K562 (cell line): ENCODE results near the gene CSTF1. TPM values are rescaled to one million over a fixed set of nuclear protein-coding genes. Genes with fewer than 3 reads are reported as not detected.

Experiments used
- CBX2 ChIP-seq: fragments of 200-600 bp; sonication (generic); IDR thresholded peaks from one replicate; pipeline ENCODE4 v1.6.1; 2012; ENCODE audit warnings: mild to moderate bottlenecking, low read length, inconsistent platforms; ENCODE audit not compliant: insufficient read depth, poor library complexity, severe bottlenecking
- DIDO1 ChIP-seq: fragments of 450-650 bp; IDR thresholded peaks from 2 replicates; pipeline ENCODE4 v1.6.1; 2016; ENCODE audit warnings: low read depth, missing biosample characterization, missing genetic modification characterization
- ELF4 ChIP-seq: fragments of 450-650 bp; formaldehyde crosslinking; IDR thresholded peaks from 2 replicates; pipeline ENCODE4 v1.4.0; 2022; ENCODE audit warnings: missing genetic modification characterization
- FOXA3 ChIP-seq, 2 experiments: fragments of 450-650 bp in 1 of 2; sonication (generic) in 1 of 2; formaldehyde crosslinking; IDR thresholded peaks in 1 of 2; conservative IDR thresholded peaks in 1 of 2; 2 replicates each; pipeline versions ENCODE4 v1.4.0 to v1.8.0; 2020 to 2022; ENCODE audit warnings: mild to moderate bottlenecking in 2 of 2, missing genetic modification reagents in 1 of 2
- GABPB2 ChIP-seq: fragments of 250-450 bp; sonication (Bioruptor Pico); conservative IDR thresholded peaks from 2 replicates; pipeline ENCODE4 v1.5.1; 2021; ENCODE audit warnings: mild to moderate bottlenecking
- GATA2 ChIP-seq: sonication (generic); formaldehyde crosslinking; IDR thresholded peaks from 2 replicates; pipeline ENCODE4 v1.4.0; 2020; ENCODE audit warnings: mild to moderate bottlenecking, missing genetic modification reagents
- MECOM ChIP-seq: fragments of 250-450 bp; sonication (Bioruptor Pico); IDR thresholded peaks from 2 replicates; pipeline ENCODE4 v1.8.0; 2022; ENCODE audit warnings: inconsistent platforms
- MEIS2 ChIP-seq: fragments of 450-650 bp; IDR thresholded peaks from 2 replicates; pipeline ENCODE4 v1.6.1; 2014; ENCODE audit warnings: mild to moderate bottlenecking; ENCODE audit not compliant: partially characterized antibody
- NR4A1 ChIP-seq, 2 experiments: fragments of 250-450 bp in 1 of 2; fragments of 450-650 bp in 1 of 2; sonication (Bioruptor Pico) in 1 of 2; IDR thresholded peaks; 2 replicates each; pipeline versions ENCODE4 v1.4.0 to v1.6.1; 2016 to 2020; ENCODE audit warnings: mild to moderate bottlenecking in 2 of 2, missing compliant biosample characterization in 1 of 2, missing genetic modification characterization in 1 of 2, moderate library complexity in 1 of 2
- NRF1 ChIP-seq, 2 experiments: fragments of 450-650 bp; IDR thresholded peaks in 1 of 2; conservative IDR thresholded peaks in 1 of 2; 2 replicates each; pipeline ENCODE4 v1.6.1; 2014; ENCODE audit warnings: mild to moderate bottlenecking in 2 of 2
- POU5F1 ChIP-seq: fragments of 150-350 bp; IDR thresholded peaks from 2 replicates; pipeline ENCODE4 v1.6.1; 2014; ENCODE audit warnings: borderline replicate concordance, low read length, low read depth, mild to moderate bottlenecking; ENCODE audit not compliant: partially characterized antibody
- PRMT5 ChIP-seq: sonication (generic); formaldehyde crosslinking; IDR thresholded peaks from 2 replicates; pipeline ENCODE4 v1.5.0; 2020; ENCODE audit warnings: missing genetic modification reagents
- SRSF3 ChIP-seq: fragments of 200-400 bp; formaldehyde crosslinking; IDR thresholded peaks from 2 replicates; pipeline ENCODE4 v1.6.1; 2016; ENCODE audit warnings: mild to moderate bottlenecking, low read length, moderate library complexity; ENCODE audit not compliant: insufficient read depth
- SRSF7 ChIP-seq: fragments of 200-400 bp; formaldehyde crosslinking; optimal IDR thresholded peaks from 2 replicates; pipeline ENCODE3; 2017; ENCODE audit warnings: mild to moderate bottlenecking, low read depth, low read length
- TBL1XR1 ChIP-seq, 2 experiments: IDR thresholded peaks; 2 replicates each; pipeline ENCODE4 v1.6.1; 2012; ENCODE audit warnings: improper control_type of control experiment in 2 of 2, low read length in 2 of 2, mild to moderate bottlenecking in 1 of 2
- YY1 ChIP-seq, 3 experiments: IDR thresholded peaks; 2 replicates each; pipeline ENCODE4 v1.6.1; 2011; ENCODE audit warnings: low read length in 2 of 3, mild to moderate bottlenecking in 2 of 3, moderate library complexity in 2 of 3, borderline replicate concordance in 1 of 3, control low read depth in 1 of 3, low read depth in 1 of 3; ENCODE audit not compliant: insufficient read depth in 3 of 3, insufficient replicate concordance in 2 of 3, control insufficient read depth in 1 of 3, insufficient read length in 1 of 3; ENCODE audit errors: extremely low read depth in 1 of 3
- ZKSCAN1 ChIP-seq: fragments of 150-350 bp; IDR thresholded peaks from 2 replicates; pipeline ENCODE4 v1.6.1; 2016; ENCODE audit warnings: low read depth, low read length
- ZNF354B ChIP-seq: fragments of 250-450 bp; sonication (Bioruptor Pico); IDR thresholded peaks from 2 replicates; pipeline ENCODE4 v1.4.0; 2020
- ZNF41 ChIP-seq: fragments of 250-450 bp; sonication (Bioruptor Pico); conservative IDR thresholded peaks from 2 replicates; pipeline ENCODE4 v1.4.0; 2020; ENCODE audit warnings: mild to moderate bottlenecking
- ZNF79 ChIP-seq: fragments of 250-450 bp; sonication (Bioruptor Pico); IDR thresholded peaks from 2 replicates; pipeline ENCODE4 v1.4.0; 2020; ENCODE audit warnings: low read depth, mild to moderate bottlenecking, moderate library complexity
- polyA plus RNA-seq, 8 experiments: library from polyadenylated mRNA; depleted of rRNA in 4 of 8; stranded (reverse) in 5 of 8; unstranded in 3 of 8; fragments of >200 nt; fragmentation: Nextera tagmentation in 2 of 8; fragmentation: Illumina TruSeq in 1 of 8; extraction: Ambion mirVana in 2 of 8; extraction: Trizol in 1 of 8; gene quantifications; 2 replicates each; pipeline versions ENCODE4 v1.2.1 to v1.2.3, GENCODE V29; 2011 to 2014; ENCODE audit warnings: inconsistent platforms in 1 of 8, missing spikeins in 1 of 8
- total RNA-seq, 7 experiments: library from RNA; depleted of rRNA in 6 of 7; stranded (reverse); fragments of >200 nt in 6 of 7; fragmentation: Illumina TruSeq in 2 of 7; extraction: Trizol in 2 of 7; gene quantifications; 2 replicates each; pipeline versions ENCODE4 v1.2.1 to v1.2.3, GENCODE V29; 2011 to 2021; ENCODE audit warnings: low replicate concordance in 1 of 7
- TF ChIP-seq, protein P1 (sequence below): sonication (generic); formaldehyde crosslinking; IDR thresholded peaks from 2 replicates; pipeline ENCODE4 v1.8.0; 2022; ENCODE audit warnings: mild to moderate bottlenecking, low read depth, missing genetic modification reagents
- TF ChIP-seq, protein P2 (sequence below): sonication (generic); formaldehyde crosslinking; IDR thresholded peaks from 2 replicates; pipeline ENCODE4 v1.8.1; 2023; ENCODE audit warnings: mild to moderate bottlenecking, missing genetic modification reagents
- TF ChIP-seq, protein P3 (sequence below): sonication (generic); formaldehyde crosslinking; IDR thresholded peaks from 2 replicates; pipeline ENCODE4 v1.8.0; 2023; ENCODE audit warnings: mild to moderate bottlenecking, missing genetic modification reagents

The CSTF1 gene
- total and polyA plus RNA-seq, 9 of the 15 experiments (the other 6 are each of a cell fraction or from before 2014, with no cell fraction given) = 30.8 to 110 (median 53.4) TPM

DNA sequence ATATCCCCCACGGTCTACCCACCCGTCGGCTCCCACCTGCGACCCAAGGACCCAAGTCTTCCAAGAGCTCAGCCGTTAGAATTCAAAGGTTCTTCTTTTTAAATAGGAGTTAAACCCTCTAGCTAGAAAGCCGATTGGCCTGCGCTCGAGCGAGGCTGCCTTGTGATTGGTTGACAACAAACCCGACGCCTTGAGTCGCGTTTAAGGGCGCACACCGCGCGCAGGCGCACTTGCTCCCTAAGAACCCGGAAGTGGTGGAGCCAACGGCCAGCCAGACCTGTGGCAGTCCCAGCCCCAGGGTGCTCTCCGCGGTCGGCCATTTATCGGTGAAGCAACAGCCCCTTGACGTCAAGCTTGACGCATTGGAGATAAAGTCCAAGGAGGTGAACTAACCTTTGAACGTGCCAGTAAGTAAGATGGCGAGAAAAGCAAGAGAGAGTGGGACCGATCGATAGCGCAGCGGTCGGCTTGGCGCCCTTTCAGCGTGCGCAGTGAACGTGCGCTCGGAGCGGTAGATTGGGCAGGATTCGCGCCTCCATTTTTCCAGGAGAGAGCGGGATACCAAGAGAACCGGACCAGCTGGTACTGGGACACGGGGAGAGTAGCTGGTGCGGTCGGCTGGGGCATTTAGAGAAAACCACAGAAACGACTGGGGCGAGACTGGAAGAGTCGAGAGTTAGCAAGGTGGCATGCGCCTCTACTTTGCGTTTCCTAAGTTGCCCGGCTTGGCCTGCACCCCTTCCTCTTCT is at the start of gene CSTF1, which contains the start of gene AURKA (continued):
- TF ChIP-seq DIDO1 (tag) = peak; percentile 95
- TF ChIP-seq NRF1 (conservative IDR thresholded peaks at IDR 0.05 in 1 of 2, IDR thresholded peaks at IDR 0.05 in 1 of 2) = peak; percentile 98
- TF ChIP-seq FOXA3 (CRISPR knock-in tag; conservative IDR thresholded peaks at IDR 0.05 in 1 of 2, IDR thresholded peaks at IDR 0.05 in 1 of 2) = no peak
- no peak for TF ChIP-seq GABPB2 (CRISPR knock-in tag)
- TF ChIP-seq PRMT5 (CRISPR knock-in tag) = no peak
- peak; percentile 47 for TF ChIP-seq POU5F1
- TF ChIP-seq ZNF41 (CRISPR knock-in tag) = no peak
- TF ChIP-seq NR4A1 (CRISPR knock-in tag; IDR thresholded peaks at IDR 0.05) = no peak
- no peak for TF ChIP-seq NR4A1 (tag; IDR thresholded peaks at IDR 0.05)
- no peak for TF ChIP-seq ZKSCAN1
- no peak for TF ChIP-seq CBX2
- TF ChIP-seq, protein P1, sequence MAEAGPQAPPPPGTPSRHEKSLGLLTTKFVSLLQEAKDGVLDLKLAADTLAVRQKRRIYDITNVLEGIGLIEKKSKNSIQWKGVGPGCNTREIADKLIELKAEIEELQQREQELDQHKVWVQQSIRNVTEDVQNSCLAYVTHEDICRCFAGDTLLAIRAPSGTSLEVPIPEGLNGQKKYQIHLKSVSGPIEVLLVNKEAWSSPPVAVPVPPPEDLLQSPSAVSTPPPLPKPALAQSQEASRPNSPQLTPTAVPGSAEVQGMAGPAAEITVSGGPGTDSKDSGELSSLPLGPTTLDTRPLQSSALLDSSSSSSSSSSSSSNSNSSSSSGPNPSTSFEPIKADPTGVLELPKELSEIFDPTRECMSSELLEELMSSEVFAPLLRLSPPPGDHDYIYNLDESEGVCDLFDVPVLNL (CRISPR knock-in tag) = no peak; the same call in 1 of the 2 replicates
- no peak for TF ChIP-seq ZNF354B (CRISPR knock-in tag)
- peak; percentile 92 to 100 (median 99) for TF ChIP-seq YY1 (IDR thresholded peaks at IDR 0.05; ENCODE audit: borderline replicate concordance in 1 of 3, control insufficient read depth in 1 of 3, extremely low read depth in 1 of 3, insufficient read depth in 3 of 3, insufficient read length in 1 of 3, insufficient replicate concordance in 2 of 3, low read depth in 1 of 3, low read length in 2 of 3)
- TF ChIP-seq, protein P2, sequence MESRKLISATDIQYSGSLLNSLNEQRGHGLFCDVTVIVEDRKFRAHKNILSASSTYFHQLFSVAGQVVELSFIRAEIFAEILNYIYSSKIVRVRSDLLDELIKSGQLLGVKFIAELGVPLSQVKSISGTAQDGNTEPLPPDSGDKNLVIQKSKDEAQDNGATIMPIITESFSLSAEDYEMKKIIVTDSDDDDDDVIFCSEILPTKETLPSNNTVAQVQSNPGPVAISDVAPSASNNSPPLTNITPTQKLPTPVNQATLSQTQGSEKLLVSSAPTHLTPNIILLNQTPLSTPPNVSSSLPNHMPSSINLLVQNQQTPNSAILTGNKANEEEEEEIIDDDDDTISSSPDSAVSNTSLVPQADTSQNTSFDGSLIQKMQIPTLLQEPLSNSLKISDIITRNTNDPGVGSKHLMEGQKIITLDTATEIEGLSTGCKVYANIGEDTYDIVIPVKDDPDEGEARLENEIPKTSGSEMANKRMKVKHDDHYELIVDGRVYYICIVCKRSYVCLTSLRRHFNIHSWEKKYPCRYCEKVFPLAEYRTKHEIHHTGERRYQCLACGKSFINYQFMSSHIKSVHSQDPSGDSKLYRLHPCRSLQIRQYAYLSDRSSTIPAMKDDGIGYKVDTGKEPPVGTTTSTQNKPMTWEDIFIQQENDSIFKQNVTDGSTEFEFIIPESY = peak; percentile 32; the same call in 1 of the 2 replicates
- peak; percentile 62; the same call in 1 of the 2 replicates for TF ChIP-seq GATA2 (CRISPR knock-in tag)
- TF ChIP-seq ZNF79 (CRISPR knock-in tag) = no peak
- TF ChIP-seq MEIS2 = peak; percentile 84
- TF ChIP-seq MECOM (CRISPR knock-in tag) = no peak
- TF ChIP-seq ELF4 (CRISPR knock-in tag) = peak; percentile 96
- TF ChIP-seq, protein P3, sequence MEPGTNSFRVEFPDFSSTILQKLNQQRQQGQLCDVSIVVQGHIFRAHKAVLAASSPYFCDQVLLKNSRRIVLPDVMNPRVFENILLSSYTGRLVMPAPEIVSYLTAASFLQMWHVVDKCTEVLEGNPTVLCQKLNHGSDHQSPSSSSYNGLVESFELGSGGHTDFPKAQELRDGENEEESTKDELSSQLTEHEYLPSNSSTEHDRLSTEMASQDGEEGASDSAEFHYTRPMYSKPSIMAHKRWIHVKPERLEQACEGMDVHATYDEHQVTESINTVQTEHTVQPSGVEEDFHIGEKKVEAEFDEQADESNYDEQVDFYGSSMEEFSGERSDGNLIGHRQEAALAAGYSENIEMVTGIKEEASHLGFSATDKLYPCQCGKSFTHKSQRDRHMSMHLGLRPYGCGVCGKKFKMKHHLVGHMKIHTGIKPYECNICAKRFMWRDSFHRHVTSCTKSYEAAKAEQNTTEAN = no peak
- TF ChIP-seq TBL1XR1 (IDR thresholded peaks at IDR 0.05; ENCODE audit: low read length in 2 of 2) = peak in 1 of 2 experiments; percentile 88; a peak in 2 of 4 replicates
- no peak for TF ChIP-seq SRSF3
- TF ChIP-seq SRSF7 = no peak
